IMR-90 (cell line): ENCODE measurements around the gene FAM193A. TPM values are rescaled to one million over a fixed set of nuclear protein-coding genes. Genes with fewer than 3 reads are reported as not detected.
"Not testable (repeated sequence)": the region's sequence is repeated elsewhere in the genome, so short reads cannot be mapped to it uniquely, and the experiment has no call there.

ENCODE experiments used
- ATAC-seq: fragments of 200-7000 bp; cut with Tn5 transposase; 2 replicates; pipeline ENCODE4 v1.9.1; 2020; ENCODE audit warnings: low read depth, mild to moderate bottlenecking, moderate library complexity
- BruUV-seq: library from RNA; stranded (reverse); fragments of 400-500 nt; replicated peaks from 2 replicates; lab custom pipeline; 2021; lab: Mats Ljungman, UMichigan
- CTCF ChIA-PET: fragments of 300-600 bp; formaldehyde crosslinking; extraction: SDS; loops from one replicate; lab custom pipeline; 2021; ENCODE audit warnings: antibody characterized with exemption; lab: Yijun Ruan, JAX
- POLR2A ChIA-PET: fragments of 300-600 bp; sonication (Branson Sonifier 250); formaldehyde crosslinking; loops from one replicate; lab custom pipeline; 2022; ENCODE audit warnings: antibody characterized with exemption; ENCODE audit not compliant: unreplicated experiment; lab: Charles Lee
- DNase-seq: peaks from one replicate; pipeline ENCODE4 v3.0.0; 2013
- H2AFZ ChIP-seq: replicated peaks from 2 replicates; pipeline ENCODE3; 2013; ENCODE audit warnings: low read length, mild to moderate bottlenecking; ENCODE audit not compliant: poor library complexity
- H2AK5ac ChIP-seq: 2 replicates; pipeline ENCODE4 v1.6.1; 2013; ENCODE audit warnings: low read depth, low read length, inconsistent platforms
- H2AK9ac ChIP-seq: replicated peaks from 2 replicates; pipeline ENCODE3; 2013; ENCODE audit warnings: mild to moderate bottlenecking, low read depth, low read length, moderate library complexity; ENCODE audit not compliant: poor library complexity
- H2BK120ac ChIP-seq: 2 replicates; pipeline ENCODE4 v1.6.1; 2013; ENCODE audit warnings: low read depth, low read length, inconsistent platforms
- H2BK15ac ChIP-seq: 3 replicates; pipeline ENCODE4 v1.6.1; 2013; ENCODE audit warnings: low read depth, low read length, inconsistent platforms
- H2BK20ac ChIP-seq: 2 replicates; pipeline ENCODE4 v1.6.1; 2013; ENCODE audit warnings: low read depth, mild to moderate bottlenecking, inconsistent platforms, low read length, moderate library complexity
- H2BK5ac ChIP-seq: 2 replicates; pipeline ENCODE4 v1.6.1; 2013; ENCODE audit warnings: mild to moderate bottlenecking, low read depth, low read length, inconsistent platforms; ENCODE audit not compliant: poor library complexity, severe bottlenecking
- H3K14ac ChIP-seq: replicated peaks from 2 replicates; pipeline ENCODE4 v1.6.1; 2013; ENCODE audit warnings: low read depth, low read length, inconsistent platforms
- H3K18ac ChIP-seq: 2 replicates; pipeline ENCODE4 v1.6.1; 2013; ENCODE audit warnings: low read depth, low read length, control low read depth
- H3K23ac ChIP-seq: 2 replicates; pipeline ENCODE4 v1.6.1; 2013; ENCODE audit warnings: low read depth, low read length, inconsistent platforms
- H3K27ac ChIP-seq: 2 replicates; pipeline ENCODE4 v1.5.1; 2013; ENCODE audit warnings: mild to moderate bottlenecking, control low read depth, low read length; ENCODE audit not compliant: insufficient read depth
- H3K27me3 ChIP-seq: 2 replicates; pipeline ENCODE4 v1.6.1; 2013; ENCODE audit warnings: low read length; ENCODE audit not compliant: control insufficient read depth, insufficient read depth
- H3K36me3 ChIP-seq: 2 replicates; pipeline ENCODE4 v1.6.1; 2013; ENCODE audit warnings: low read length, mixed read lengths; ENCODE audit not compliant: control insufficient read depth, insufficient read depth
- H3K4ac ChIP-seq: 2 replicates; pipeline ENCODE4 v1.6.1; 2013; ENCODE audit warnings: low read depth, low read length, inconsistent platforms
- H3K4me1 ChIP-seq: 2 replicates; pipeline ENCODE4 v1.6.1; 2013; ENCODE audit warnings: low read length, mixed read lengths; ENCODE audit not compliant: control insufficient read depth, insufficient read depth
- H3K4me2 ChIP-seq: 2 replicates; pipeline ENCODE4 v1.6.1; 2013; ENCODE audit warnings: low read depth, mild to moderate bottlenecking, control low read depth, low read length, moderate library complexity
- H3K4me3 ChIP-seq: 2 replicates; pipeline ENCODE4 v1.5.1; 2013; ENCODE audit warnings: low read depth, mild to moderate bottlenecking, control low read depth, low read length, moderate library complexity; ENCODE audit not compliant: insufficient read depth
- H3K56ac ChIP-seq: 2 replicates; pipeline ENCODE4 v1.6.1; 2013; ENCODE audit warnings: low read length, inconsistent platforms; ENCODE audit not compliant: insufficient read depth; ENCODE audit errors: extremely low read depth
- H3K79me1 ChIP-seq, 2 experiments: 2 replicates each; pipeline ENCODE4 v1.6.1; 2013; ENCODE audit warnings: low read length in 2 of 2, inconsistent platforms in 1 of 2, low read depth in 1 of 2
- H3K9ac ChIP-seq: 2 replicates; pipeline ENCODE4 v1.6.1; 2013; ENCODE audit warnings: low read depth, low read length, control low read depth
- H3K9me1 ChIP-seq: 2 replicates; pipeline ENCODE4 v1.6.1; 2013; ENCODE audit warnings: low read length, inconsistent platforms; ENCODE audit not compliant: insufficient read depth
- H3K9me3 ChIP-seq: 2 replicates; pipeline ENCODE4 v1.6.1; 2013; ENCODE audit warnings: low read length; ENCODE audit not compliant: control insufficient read depth, insufficient read depth
- H4K20me1 ChIP-seq: 2 replicates; pipeline ENCODE4 v1.6.1; 2013; ENCODE audit warnings: low read length, inconsistent platforms; ENCODE audit not compliant: insufficient read depth
- H4K5ac ChIP-seq: 2 replicates; pipeline ENCODE4 v1.6.1; 2013; ENCODE audit warnings: mild to moderate bottlenecking, low read depth, low read length, control low read depth
- H4K8ac ChIP-seq, 2 experiments: 2 replicates each; pipeline ENCODE4 v1.6.1; 2013; ENCODE audit warnings: low read depth in 2 of 2, low read length in 2 of 2, control low read depth in 1 of 2, inconsistent platforms in 1 of 2
- H4K91ac ChIP-seq: 2 replicates; pipeline ENCODE4 v1.6.1; 2013; ENCODE audit warnings: low read depth, low read length, inconsistent platforms; ENCODE audit not compliant: insufficient read depth
- WGBS, 2 experiments: methylation state at CpG; one replicate each; pipeline versions ENCODE4 v1.1.5 to v1.1.7; 2013; ENCODE audit warnings: missing lambda C conversion rate in 2 of 2; ENCODE audit not compliant: insufficient read length in 1 of 2; ENCODE audit errors: extremely low coverage in 2 of 2; 5-methylcytosine and 5-hydroxymethylcytosine counted together
- dilution Hi-C: fragments of 300-500 bp; cut with HindIII; formaldehyde crosslinking; loops from one replicate; pipeline ENCODE4 v1.14.3; 2018; ENCODE audit warnings: low sequenced_read_pairs; ENCODE audit not compliant: unreplicated experiment
- in situ Hi-C: fragments of 300-500 bp; cut with MboI; formaldehyde crosslinking; loops from 3 replicates; pipeline ENCODE4 v1.14.3; 2019; ENCODE audit warnings: low sequenced_read_pairs, inconsistent platforms, mixed read lengths
- intact Hi-C: fragments of 100-400 bp; cut with micrococcal nuclease; formaldehyde crosslinking; loops from 2 replicates; pipeline ENCODE4 v1.10.0; 2022
- polyA plus RNA-seq, 3 experiments: library from polyadenylated mRNA; depleted of rRNA; stranded (reverse); fragments of >200 nt; gene quantifications; 2 replicates each; pipeline ENCODE4 v1.2.3, GENCODE V29; 2012; ENCODE audit warnings: low replicate concordance in 1 of 3
- total RNA-seq: library from RNA; depleted of rRNA; stranded (reverse); fragments of >200 nt; gene quantifications from 2 replicates; pipeline ENCODE4 v1.2.3, GENCODE V29; 2012

The FAM193A gene
- total and polyA plus RNA-seq, 2 of the 4 experiments (the other 2 are of a cell fraction), result 6.8 to 11.0 TPM

- H3K4me3 ChIP-seq, H3K9ac ChIP-seq, H4K5ac ChIP-seq, ATAC-seq, H2BK5ac ChIP-seq, H3K4ac ChIP-seq, H3K18ac ChIP-seq, H3K9me3 ChIP-seq, H2AK9ac ChIP-seq, H3K14ac ChIP-seq, H4K8ac ChIP-seq, BruUV-seq, H3K27ac ChIP-seq, H2BK20ac ChIP-seq, POLR2A ChIA-PET, H3K4me2 ChIP-seq, DNase-seq, H2BK120ac ChIP-seq, H4K91ac ChIP-seq, H3K56ac ChIP-seq, H3K27me3 ChIP-seq, CTCF ChIA-PET, H2AFZ ChIP-seq, H3K4me1 ChIP-seq, H3K36me3 ChIP-seq, in situ Hi-C loops, dilution Hi-C loops, H3K23ac ChIP-seq, H2AK5ac ChIP-seq, H2BK15ac ChIP-seq, intact Hi-C loops: not testable (repeated sequence)
- peaks cover 19% of the 10 kb centered on the region for H3K9me1 ChIP-seq
- 100% methylated on average over 1 of the region's 9 CpGs; no CpG with 5 or more reads in 1 of the 2 experiments for WGBS, 2 experiments
- peaks cover 18 to 72% of the 10 kb centered on the region in 2 experiments for H3K79me1 ChIP-seq
- peaks cover 79% of the 10 kb centered on the region for H4K20me1 ChIP-seq
These were observed 82.3 kb downstream of the FAM193A start for GRCh38 chr4:2618729-2619128.
